ENCODE measurements around the gene BATF.
A peak's percentile ranks its signal among the peaks of the same experiment; 100 is the strongest.

Gene BATF

GRCh38 chr14:75493592-75494087 is 28.6 kb upstream of the BATF start:
- in situ Hi-C loops (cut with MboI; ENCODE audit: low sequenced_read_pairs, unreplicated experiment), result loop anchor here (25.0 kb wide), 1 partner anchor 356 kb away; the partner anchor contains the start of gene NEK9
- no peak for TF ChIP-seq CTCF (IDR thresholded peaks at IDR 0.05; ENCODE audit: borderline replicate concordance, control extremely low read depth, extremely low read depth, insufficient read depth, missing control alignments)
- DNase-seq (ENCODE audit: low spot score), result no peak

- in situ Hi-C loops (cut with MboI; ENCODE audit: low sequenced_read_pairs, unreplicated experiment), result loop anchor here (25.0 kb wide), 1 partner anchor 358 kb away; the partner anchor contains the start of gene NEK9
- TF ChIP-seq CTCF (IDR thresholded peaks at IDR 0.05; ENCODE audit: borderline replicate concordance, control extremely low read depth, extremely low read depth, insufficient read depth, missing control alignments), result no peak
- DNase-seq (ENCODE audit: low spot score), result no peak
These were observed 27.4 kb upstream of the BATF start for GRCh38 chr14:75494896-75495295.

GRCh38 chr14:75495399-75495798 is 26.9 kb upstream of the BATF start:
- TF ChIP-seq CTCF (IDR thresholded peaks at IDR 0.05; ENCODE audit: borderline replicate concordance, control extremely low read depth, extremely low read depth, insufficient read depth, missing control alignments), result no peak
- no peak for DNase-seq (ENCODE audit: low spot score)
- in situ Hi-C loops (cut with MboI; ENCODE audit: low sequenced_read_pairs, unreplicated experiment), result loop anchor here (25.0 kb wide), 1 partner anchor 358 kb away; the partner anchor contains the start of gene NEK9

- in situ Hi-C loops (cut with MboI; ENCODE audit: low sequenced_read_pairs, unreplicated experiment), result loop anchor here (25.0 kb wide), 1 partner anchor 359 kb away; the partner anchor contains the start of gene NEK9
- no peak for TF ChIP-seq CTCF (IDR thresholded peaks at IDR 0.05; ENCODE audit: borderline replicate concordance, control extremely low read depth, extremely low read depth, insufficient read depth, missing control alignments)
- DNase-seq (ENCODE audit: low spot score), result no peak
These were observed 26.4 kb upstream of the BATF start for GRCh38 chr14:75495882-75496281.

- in situ Hi-C loops (cut with MboI; ENCODE audit: low sequenced_read_pairs, unreplicated experiment), result loop anchor here (25.0 kb wide), 1 partner anchor 359 kb away; the partner anchor contains the start of gene NEK9
- no peak for DNase-seq (ENCODE audit: low spot score)
- no peak for TF ChIP-seq CTCF (IDR thresholded peaks at IDR 0.05; ENCODE audit: borderline replicate concordance, control extremely low read depth, extremely low read depth, insufficient read depth, missing control alignments)
These were observed 25.5 kb upstream of the BATF start for GRCh38 chr14:75496755-75497154.

GRCh38 chr14:75497191-75497590 is 25.1 kb upstream of the BATF start:
- peak; percentile 62 for DNase-seq (ENCODE audit: low spot score)
- in situ Hi-C loops (cut with MboI; ENCODE audit: low sequenced_read_pairs, unreplicated experiment), result loop anchor here (25.0 kb wide), 1 partner anchor 360 kb away; the partner anchor contains the start of gene NEK9
- TF ChIP-seq CTCF (IDR thresholded peaks at IDR 0.05; ENCODE audit: borderline replicate concordance, control extremely low read depth, extremely low read depth, insufficient read depth, missing control alignments), result no peak

Measured in GM13976 (cell line).